Kidney (tissue), 14 donors: ENCODE results near the gene GAGE10. TPM values are rescaled to one million over a fixed set of nuclear protein-coding genes. Genes with fewer than 3 reads are reported as not detected.

ENCODE experiments used
- DNase-seq, 5 donors: peaks; one replicate each; pipeline ENCODE4 v3.0.0-alpha.2; 2013 to 2020
- FAIRE-seq: peaks from 2 replicates; lab custom pipeline; 2012; peaks lifted over from hg19 to GRCh38; lab: Jason Lieb, UNC
- H3K27ac ChIP-seq, 2 donors: one replicate each; pipeline ENCODE4 v1.7.0; 2013; ENCODE audit warnings: low read depth in 2 of 2, low read length in 2 of 2, inconsistent platforms in 1 of 2
- H3K27me3 ChIP-seq: one replicate; pipeline ENCODE4 v1.7.1; 2013; ENCODE audit warnings: low read length, inconsistent platforms; ENCODE audit not compliant: control insufficient read depth, insufficient read depth
- H3K36me3 ChIP-seq, 3 donors: one replicate each; pipeline versions ENCODE4 v1.7.0 to v1.7.1; 2013; ENCODE audit warnings: low read length in 3 of 3, control low read depth in 1 of 3, inconsistent platforms in 1 of 3; ENCODE audit not compliant: insufficient read depth in 3 of 3, control insufficient read depth in 2 of 3
- H3K4me1 ChIP-seq, 3 donors: one replicate each; pipeline versions ENCODE4 v1.7.0 to v1.7.1; 2013; ENCODE audit warnings: low read length in 3 of 3, inconsistent platforms in 1 of 3, low read depth in 1 of 3; ENCODE audit not compliant: control insufficient read depth in 2 of 3, insufficient read depth in 2 of 3
- H3K4me3 ChIP-seq, 3 donors: one replicate each; pipeline versions ENCODE4 v1.7.0 to v1.8.1; 2013; ENCODE audit warnings: low read length in 3 of 3, control low read depth in 1 of 3, inconsistent platforms in 1 of 3
- H3K9ac ChIP-seq, 3 donors: one replicate each; pipeline versions ENCODE4 v1.7.0 to v1.7.1; 2013; ENCODE audit warnings: low read length in 3 of 3, control low read depth in 1 of 3, inconsistent platforms in 1 of 3
- H3K9me3 ChIP-seq, 3 donors: one replicate each; pipeline versions ENCODE4 v1.7.0 to v1.7.1; 2013; ENCODE audit warnings: low read length in 3 of 3, control low read depth in 1 of 3, inconsistent platforms in 1 of 3; ENCODE audit not compliant: control insufficient read depth in 2 of 3, insufficient read depth in 1 of 3
- CTCF ChIP-seq: IDR thresholded peaks from 3 replicates; pipeline ENCODE4 v1.5.1; 2012; ENCODE audit warnings: mild to moderate bottlenecking, moderate library complexity, borderline replicate concordance; ENCODE audit not compliant: insufficient read depth; ENCODE audit errors: extremely low read depth
- intact Hi-C: fragments of 100-400 bp; cut with DNase I; formaldehyde crosslinking; loops from one replicate; pipeline ENCODE4 v1.11.1; 2022
- polyA plus RNA-seq: library from polyadenylated mRNA; stranded (reverse); fragments of 350-450 nt; fragmentation: Illumina TruSeq; extraction: RNeasy Lipid Tissue Mini Kit (QIAGEN cat#74804); gene quantifications from one replicate; pipeline ENCODE4 v1.2.3, GENCODE V29; 2014; ENCODE audit warnings: low read depth, low replicate concordance; ENCODE audit not compliant: insufficient read depth
- total RNA-seq: library from RNA; stranded (reverse); fragmentation: NEBNext Ultra II Directional; extraction: Animal tissue kit (Norgen Biotek cat#: 25700); gene quantifications from one replicate; pipeline ENCODE4 v1.2.1, GENCODE V29; 2021
- donor health status: control.
- donor health status: control.
- donor health status: control.
- donor health status: control.
- donor health status: control.
- donor health status: DM: yes; HTN: yes; CAD: no.
- donor health status: Normal renal cell carcinoma (clear cell type).

GAGE10 gene
- total and polyA plus RNA-seq, 2 donors from 2014 or later = not detected

GRCh38 chrX:49260221-49260985 lies 43.0 kb upstream of the GAGE10 start:
- TF ChIP-seq CTCF = no peak
- Histone ChIP-seq H3K9me3 (no peaks in the 10 kb centered on the region), H3K4me3 (no peak overlapping the region), H3K4me1 (no peaks in the 10 kb centered on the region), H3K9ac (no peak overlapping the region), H3K36me3 (no peaks in the 10 kb centered on the region), H3K27me3 (no peaks in the 10 kb centered on the region), H3K27ac (no peak overlapping the region)
- FAIRE-seq (no peak), DNase-seq (peak in 1 of 5 donors; percentile 42)
- intact Hi-C loops = no loop called here

- intact Hi-C loops = no loop called here
- no peak for FAIRE-seq
- no peak for TF ChIP-seq CTCF
Observed at GRCh38 chrX:49262603-49263002, 40.8 kb upstream of the GAGE10 start.

GRCh38 chrX:49263631-49264030 lies 39.8 kb upstream of the GAGE10 start:
- H3K4me1 ChIP-seq = peaks cover 0 to 2% (median 0%) of the 10 kb centered on the region in 3 donors
- no peak overlapping the region for H3K27ac ChIP-seq
- no peaks in the 10 kb centered on the region for H3K27me3 ChIP-seq
- no peak for TF ChIP-seq CTCF
- intact Hi-C loops = no loop called here
- no peak overlapping the region for H3K9ac ChIP-seq
- H3K9me3 ChIP-seq = no peaks in the 10 kb centered on the region
- DNase-seq (peak in 1 of 5 donors; percentile 13), FAIRE-seq (no peak)
- no peaks in the 10 kb centered on the region for H3K36me3 ChIP-seq
- no peak overlapping the region for H3K4me3 ChIP-seq

More at GRCh38 chrX:49262603-49263002, 40.8 kb upstream of the GAGE10 start:
- no peak for DNase-seq
- Histone ChIP-seq H3K4me3 (no peak overlapping the region), H3K4me1 (no peaks in the 10 kb centered on the region), H3K9me3 (no peaks in the 10 kb centered on the region), H3K27ac (no peak overlapping the region), H3K9ac (no peak overlapping the region), H3K27me3 (no peaks in the 10 kb centered on the region), H3K36me3 (no peaks in the 10 kb centered on the region)
